ENCODE results near the gene SMIM32.

Gene SMIM32

DNA sequence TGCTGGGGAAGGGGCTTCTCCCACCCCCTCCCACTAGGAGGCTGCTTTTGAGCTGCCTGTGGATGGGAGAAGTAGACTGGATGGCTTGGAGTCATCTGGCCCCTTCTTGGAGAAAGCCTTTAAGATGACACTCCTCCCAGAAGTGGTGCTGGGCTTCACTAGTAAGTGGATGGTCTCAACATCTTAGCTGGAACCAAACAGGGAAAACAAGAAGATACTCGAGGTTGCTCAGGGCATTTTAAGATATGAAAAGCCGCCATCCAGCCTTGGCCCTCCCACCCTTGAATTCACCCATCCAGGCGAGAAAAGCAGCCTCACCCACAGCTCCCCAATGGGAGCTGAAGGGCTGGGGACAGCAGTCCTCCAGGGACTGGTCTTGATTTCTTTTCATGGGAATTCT, 7.8 kb upstream of the SMIM32 start:
- peaks cover 16% of the 10 kb centered on the region for H3K27me3 ChIP-seq (ENCODE audit: insufficient read depth, insufficient read length)
- TF ChIP-seq ZNF274 (IDR thresholded peaks at IDR 0.05; ENCODE audit: low read depth, low read length): no peak
- no peak for TF ChIP-seq SUZ12 (IDR thresholded peaks at IDR 0.05; ENCODE audit: extremely low read depth, insufficient read depth, insufficient read length)
- TF ChIP-seq YY1 (IDR thresholded peaks at IDR 0.05; ENCODE audit: insufficient read depth, insufficient read length): no peak
- no peak overlapping the region for H3K4me3 ChIP-seq (ENCODE audit: insufficient read length, low read depth)
- DNase-seq (ENCODE audit: low read depth, low spot score): no peak
- no peaks in the 10 kb centered on the region for H3K36me3 ChIP-seq (ENCODE audit: insufficient read depth, insufficient read length, low read length)
- no peak overlapping the region for H3K9ac ChIP-seq (ENCODE audit: insufficient read length, low read depth)
- peaks cover 4% of the 10 kb centered on the region for H3K4me1 ChIP-seq (ENCODE audit: insufficient read depth, insufficient read length)
- H3K9me3 ChIP-seq (ENCODE audit: insufficient read depth, low read length): peaks cover 8% of the 10 kb centered on the region; the same call in 1 of the 2 replicates

DNA sequence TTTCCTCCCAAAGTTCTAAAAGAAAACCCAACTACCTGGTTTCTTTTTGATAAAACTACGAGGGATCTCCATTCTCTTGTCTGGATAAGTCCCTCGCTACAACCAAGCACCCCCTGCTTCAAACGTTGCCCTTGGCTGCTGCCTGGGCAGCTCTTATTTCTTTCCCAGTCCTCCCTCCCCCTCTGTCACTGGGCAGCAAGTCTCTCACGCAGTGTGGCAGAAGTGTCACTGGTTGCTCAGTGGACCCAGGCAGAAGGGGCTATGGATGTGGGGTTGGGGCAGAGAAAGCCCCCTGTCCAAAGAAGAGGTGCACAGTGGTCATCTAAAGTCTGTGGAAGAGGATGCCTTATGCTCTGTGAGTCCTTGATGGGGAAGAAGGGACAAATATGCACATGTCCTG, 7.2 kb upstream of the SMIM32 start:
- Histone ChIP-seq H3K4me3 (ENCODE audit: insufficient read length, low read depth) (no peak overlapping the region), H3K36me3 (ENCODE audit: insufficient read depth, insufficient read length, low read length) (no peaks in the 10 kb centered on the region), H3K4me1 (ENCODE audit: insufficient read depth, insufficient read length) (peaks cover 4% of the 10 kb centered on the region), H3K9ac (ENCODE audit: insufficient read length, low read depth) (no peak overlapping the region), H3K9me3 (ENCODE audit: insufficient read depth, low read length) (peaks cover 1% of the 10 kb centered on the region; the same call in 1 of the 2 replicates), H3K27me3 (ENCODE audit: insufficient read depth, insufficient read length) (peaks cover 21% of the 10 kb centered on the region)
- DNase-seq (ENCODE audit: low read depth, low spot score): no peak
- TF ChIP-seq ZNF274 (IDR thresholded peaks at IDR 0.05; ENCODE audit: low read depth, low read length) (no peak), SUZ12 (IDR thresholded peaks at IDR 0.05; ENCODE audit: extremely low read depth, insufficient read depth, insufficient read length) (no peak), YY1 (IDR thresholded peaks at IDR 0.05; ENCODE audit: insufficient read depth, insufficient read length) (no peak)

GRCh38 chr5:136199408-136199807, 6.4 kb upstream of the SMIM32 start:
- Histone ChIP-seq H3K27me3 (ENCODE audit: insufficient read depth, insufficient read length) (peaks cover 28% of the 10 kb centered on the region), H3K4me1 (ENCODE audit: insufficient read depth, insufficient read length) (peaks cover 4% of the 10 kb centered on the region), H3K9me3 (ENCODE audit: insufficient read depth, low read length) (no peaks in the 10 kb centered on the region), H3K36me3 (ENCODE audit: insufficient read depth, insufficient read length, low read length) (no peaks in the 10 kb centered on the region), H3K9ac (ENCODE audit: insufficient read length, low read depth) (no peak overlapping the region), H3K4me3 (ENCODE audit: insufficient read length, low read depth) (no peak overlapping the region)
- TF ChIP-seq SUZ12 (IDR thresholded peaks at IDR 0.05; ENCODE audit: extremely low read depth, insufficient read depth, insufficient read length) (no peak), ZNF274 (IDR thresholded peaks at IDR 0.05; ENCODE audit: low read depth, low read length) (no peak), YY1 (IDR thresholded peaks at IDR 0.05; ENCODE audit: insufficient read depth, insufficient read length) (no peak)
- DNase-seq (ENCODE audit: low read depth, low spot score): no peak

GRCh38 chr5:136198453-136198852, 5.5 kb upstream of the SMIM32 start:
- Histone ChIP-seq H3K4me3 (ENCODE audit: insufficient read length, low read depth) (no peak overlapping the region), H3K36me3 (ENCODE audit: insufficient read depth, insufficient read length, low read length) (no peaks in the 10 kb centered on the region), H3K4me1 (ENCODE audit: insufficient read depth, insufficient read length) (peaks cover 3% of the 10 kb centered on the region), H3K27me3 (ENCODE audit: insufficient read depth, insufficient read length) (peaks cover 38% of the 10 kb centered on the region), H3K9me3 (ENCODE audit: insufficient read depth, low read length) (no peaks in the 10 kb centered on the region), H3K9ac (ENCODE audit: insufficient read length, low read depth) (no peak overlapping the region)
- no peak for DNase-seq (ENCODE audit: low read depth, low spot score)
- no peak for TF ChIP-seq ZNF274 (IDR thresholded peaks at IDR 0.05; ENCODE audit: low read depth, low read length)

DNA sequence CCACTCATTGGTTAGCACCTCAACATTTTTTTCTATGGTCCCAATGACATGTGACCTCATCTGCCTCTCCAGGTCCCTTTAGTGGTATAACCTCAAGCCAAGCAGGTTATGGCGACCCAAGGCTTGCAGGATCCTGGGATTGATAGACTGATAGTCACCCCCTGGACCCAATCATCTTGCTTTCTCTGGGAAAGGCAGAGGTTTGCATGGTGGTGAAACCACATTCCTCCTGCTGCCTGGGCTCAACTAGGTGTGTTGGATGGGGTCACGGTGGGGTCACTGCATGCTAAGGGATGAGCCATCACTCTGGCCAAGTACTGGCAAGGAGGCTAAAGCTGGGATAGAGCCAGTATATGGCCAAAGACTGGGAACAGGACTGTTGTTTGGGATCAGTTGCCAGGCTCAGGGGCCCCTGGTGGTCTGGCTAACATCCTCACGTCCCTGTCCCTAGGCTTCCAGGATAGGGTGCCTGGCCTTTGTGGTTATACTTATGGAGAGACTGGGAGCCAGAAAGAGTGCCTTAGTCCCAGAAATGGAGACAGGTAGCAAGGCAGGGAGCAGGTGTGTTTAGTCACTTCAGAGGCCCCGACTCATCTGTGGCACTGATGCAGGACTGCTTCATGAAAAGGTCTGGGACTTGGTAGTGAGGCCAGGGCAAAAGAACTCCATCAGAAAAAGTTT, 4.6 kb upstream of the SMIM32 start:
- H3K4me3 ChIP-seq (ENCODE audit: insufficient read length, low read depth): no peak overlapping the region
- DNase-seq (ENCODE audit: low read depth, low spot score): no peak
- peaks cover 4% of the 10 kb centered on the region for H3K4me1 ChIP-seq (ENCODE audit: insufficient read depth, insufficient read length)
- TF ChIP-seq YY1 (IDR thresholded peaks at IDR 0.05; ENCODE audit: insufficient read depth, insufficient read length): no peak
- TF ChIP-seq ZNF274 (IDR thresholded peaks at IDR 0.05; ENCODE audit: low read depth, low read length): no peak
- TF ChIP-seq SUZ12 (IDR thresholded peaks at IDR 0.05; ENCODE audit: extremely low read depth, insufficient read depth, insufficient read length): no peak
- H3K27me3 ChIP-seq (ENCODE audit: insufficient read depth, insufficient read length): peaks cover 45% of the 10 kb centered on the region
- no peaks in the 10 kb centered on the region for H3K36me3 ChIP-seq (ENCODE audit: insufficient read depth, insufficient read length, low read length)
- H3K9me3 ChIP-seq (ENCODE audit: insufficient read depth, low read length): no peaks in the 10 kb centered on the region
- no peak overlapping the region for H3K9ac ChIP-seq (ENCODE audit: insufficient read length, low read depth)

GRCh38 chr5:136195971-136196820, 3.2 kb upstream of the SMIM32 start:
- Histone ChIP-seq H3K4me3 (ENCODE audit: insufficient read length, low read depth) (no peak overlapping the region), H3K27me3 (ENCODE audit: insufficient read depth, insufficient read length) (peaks cover 55% of the 10 kb centered on the region), H3K9me3 (ENCODE audit: insufficient read depth, low read length) (no peaks in the 10 kb centered on the region), H3K4me1 (ENCODE audit: insufficient read depth, insufficient read length) (peaks cover 8% of the 10 kb centered on the region), H3K9ac (ENCODE audit: insufficient read length, low read depth) (no peak overlapping the region), H3K36me3 (ENCODE audit: insufficient read depth, insufficient read length, low read length) (no peaks in the 10 kb centered on the region)
- no peak for DNase-seq (ENCODE audit: low read depth, low spot score)
- TF ChIP-seq YY1 (IDR thresholded peaks at IDR 0.05; ENCODE audit: insufficient read depth, insufficient read length) (no peak), SUZ12 (IDR thresholded peaks at IDR 0.05; ENCODE audit: extremely low read depth, insufficient read depth, insufficient read length) (no peak), ZNF274 (IDR thresholded peaks at IDR 0.05; ENCODE audit: low read depth, low read length) (no peak)

GRCh38 chr5:136194576-136194975, 1.6 kb upstream of the SMIM32 start:
- Histone ChIP-seq H3K36me3 (ENCODE audit: insufficient read depth, insufficient read length, low read length) (no peaks in the 10 kb centered on the region), H3K27me3 (ENCODE audit: insufficient read depth, insufficient read length) (peaks cover 67% of the 10 kb centered on the region), H3K9me3 (ENCODE audit: insufficient read depth, low read length) (no peaks in the 10 kb centered on the region), H3K9ac (ENCODE audit: insufficient read length, low read depth) (no peak overlapping the region), H3K4me1 (ENCODE audit: insufficient read depth, insufficient read length) (peaks cover 8% of the 10 kb centered on the region), H3K4me3 (ENCODE audit: insufficient read length, low read depth) (no peak overlapping the region)
- no peak for TF ChIP-seq YY1 (IDR thresholded peaks at IDR 0.05; ENCODE audit: insufficient read depth, insufficient read length)
- no peak for TF ChIP-seq SUZ12 (IDR thresholded peaks at IDR 0.05; ENCODE audit: extremely low read depth, insufficient read depth, insufficient read length)
- TF ChIP-seq ZNF274 (IDR thresholded peaks at IDR 0.05; ENCODE audit: low read depth, low read length): no peak
- no peak for DNase-seq (ENCODE audit: low read depth, low spot score)

All from NT2/D1 (cell line).